Activated CD8-positive, alpha-beta memory T cell treated with anti-CD3 and anti-CD28 coated beads, Interleukin-2, amount 10 ng/mL, durations not matched to agents 7 days and 5 days (primary cell): ENCODE data around the gene ITGAV. TPM values are rescaled to one million over a fixed set of nuclear protein-coding genes. Genes with fewer than 3 reads are reported as not detected.
A peak's percentile ranks its signal among the peaks of the same experiment; 100 is the strongest.

ENCODE experiments used
- ATAC-seq: fragments of 150-1000 bp; cut with Tn5 transposase; one replicate; pipeline ENCODE4 v1.10.0; 2021; ENCODE audit warnings: moderate library complexity
- CTCF ChIA-PET: fragments of 350-600 bp; sonication (Branson Sonifier 250); formaldehyde crosslinking; loops from one replicate; lab custom pipeline; 2021; ENCODE audit warnings: antibody characterized with exemption; lab: Charles Lee
- DNase-seq: peaks from one replicate; pipeline ENCODE4 v3.0.0-alpha.2; 2020
- H3K27ac Mint-ChIP-seq: one replicate; pipeline ENCODE4 v1.8.0; 2021; ENCODE audit warnings: mild to moderate bottlenecking, mixed read lengths
- H3K27me3 Mint-ChIP-seq: one replicate; pipeline ENCODE4 v1.8.0; 2021; ENCODE audit warnings: mixed read lengths
- H3K36me3 Mint-ChIP-seq: one replicate; pipeline ENCODE4 v1.8.0; 2021; ENCODE audit warnings: mild to moderate bottlenecking, mixed read lengths
- H3K4me1 Mint-ChIP-seq: one replicate; pipeline ENCODE4 v1.8.0; 2021; ENCODE audit warnings: mixed read lengths
- H3K4me3 Mint-ChIP-seq: one replicate; pipeline ENCODE4 v1.8.0; 2021; ENCODE audit warnings: mild to moderate bottlenecking, moderate library complexity, mixed read lengths
- H3K9me3 Mint-ChIP-seq: one replicate; pipeline ENCODE4 v1.8.0; 2022; ENCODE audit warnings: low read depth, mixed read lengths
- total RNA-seq, 2 experiments: library from RNA; stranded (reverse); gene quantifications; one replicate each; pipeline ENCODE4 v1.2.3, GENCODE V29; 2021

The ITGAV gene
- total RNA-seq, 2 experiments from 2014 or later = 10.5 to 13.6 TPM

- H3K9me3 Mint-ChIP-seq = no peaks in the 10 kb centered on the region
- H3K4me1 Mint-ChIP-seq = peaks cover 9% of the 10 kb centered on the region
- H3K4me3 Mint-ChIP-seq = no peak overlapping the region
- H3K27me3 Mint-ChIP-seq = no peaks in the 10 kb centered on the region
- ATAC-seq = no peak
- peaks cover 2% of the 10 kb centered on the region for H3K36me3 Mint-ChIP-seq
- DNase-seq = no peak
- CTCF ChIA-PET = interaction anchor here (1.0 kb wide), 1 partner anchor 7 kb away, joined by 3 read pairs; no protein-coding TSS in a partner anchor
- H3K27ac Mint-ChIP-seq = no peak overlapping the region
Observed at GRCh38 chr2:186634701-186635100, 44.8 kb downstream of the ITGAV start.

- H3K27ac Mint-ChIP-seq = no peak overlapping the region
- CTCF ChIA-PET = interaction anchor here (0.9 kb wide), 1 partner anchor 48 kb away, joined by 3 read pairs; the partner anchor contains the start of gene ITGAV
- ATAC-seq = no peak
Observed at GRCh38 chr2:186636800-186637496, 47.1 kb downstream of the ITGAV start.

GRCh38 chr2:186637497-186637800 lies 47.6 kb downstream of the ITGAV start:
- H3K36me3 Mint-ChIP-seq = peaks cover 8% of the 10 kb centered on the region
- H3K27ac Mint-ChIP-seq = no peak overlapping the region
- CTCF ChIA-PET = interaction anchor here (0.9 kb wide), 1 partner anchor 48 kb away, joined by 3 read pairs; the partner anchor contains the start of gene ITGAV
- no peaks in the 10 kb centered on the region for H3K9me3 Mint-ChIP-seq
- peaks cover 25% of the 10 kb centered on the region for H3K4me1 Mint-ChIP-seq
- ATAC-seq = no peak
- no peaks in the 10 kb centered on the region for H3K27me3 Mint-ChIP-seq
- no peak for DNase-seq
- H3K4me3 Mint-ChIP-seq = no peak overlapping the region

More at GRCh38 chr2:186636800-186637496, 47.1 kb downstream of the ITGAV start:
- Mint-ChIP-seq H3K4me3 (no peak overlapping the region), H3K27me3 (no peaks in the 10 kb centered on the region), H3K4me1 (peaks cover 25% of the 10 kb centered on the region), H3K36me3 (peaks cover 8% of the 10 kb centered on the region), H3K9me3 (no peaks in the 10 kb centered on the region)
- DNase-seq = no peak

- peak overlapping the region; percentile 22 for H3K27ac Mint-ChIP-seq
- CTCF ChIA-PET = interaction anchor here (1.0 to 4.7 kb wide), 2 partner anchors 11 to 136 kb away, joined by 4 to 72 read pairs; no protein-coding TSS in a partner anchor
- H3K4me1 Mint-ChIP-seq = peaks cover 25% of the 10 kb centered on the region
- H3K9me3 Mint-ChIP-seq = no peaks in the 10 kb centered on the region
- ATAC-seq = no peak
- no peaks in the 10 kb centered on the region for H3K27me3 Mint-ChIP-seq
- no peak overlapping the region for H3K4me3 Mint-ChIP-seq
- peaks cover 8% of the 10 kb centered on the region for H3K36me3 Mint-ChIP-seq
- no peak for DNase-seq
Observed at GRCh38 chr2:186639939-186640338, 50.1 kb downstream of the ITGAV start.

DNA sequence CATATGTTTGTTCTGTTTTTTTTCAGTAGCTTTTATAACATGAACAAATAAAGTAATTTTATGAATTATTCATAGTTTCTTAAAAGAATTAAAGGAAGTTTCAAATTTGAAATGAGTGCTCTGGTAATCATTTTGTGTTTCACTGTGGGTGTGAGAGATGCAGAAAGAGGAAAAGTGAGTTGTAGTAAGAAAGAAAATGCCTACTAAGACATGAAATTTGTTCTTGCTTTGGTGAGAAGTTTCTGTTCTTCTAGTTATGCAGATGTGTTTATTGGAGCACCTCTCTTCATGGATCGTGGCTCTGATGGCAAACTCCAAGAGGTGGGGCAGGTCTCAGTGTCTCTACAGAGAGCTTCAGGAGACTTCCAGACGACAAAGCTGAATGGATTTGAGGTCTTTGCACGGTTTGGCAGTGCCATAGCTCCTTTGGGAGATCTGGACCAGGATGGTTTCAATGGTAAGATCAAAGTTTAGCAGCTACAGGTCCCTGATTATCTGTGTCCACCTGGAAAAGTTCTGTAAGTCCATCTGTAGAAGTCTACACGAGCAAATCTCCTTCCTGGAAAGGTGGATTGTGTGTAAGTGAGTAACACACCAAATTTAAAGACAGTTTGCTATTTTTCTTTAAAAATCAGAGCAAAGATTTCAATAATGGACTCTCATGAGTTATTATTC lies 51.4 kb downstream of the ITGAV start:
- H3K27ac Mint-ChIP-seq = no peak overlapping the region
- H3K27me3 Mint-ChIP-seq = no peaks in the 10 kb centered on the region
- peaks cover 8% of the 10 kb centered on the region for H3K36me3 Mint-ChIP-seq
- CTCF ChIA-PET = interaction anchor here (0.9 to 4.7 kb wide), 17 partner anchors 7 to 181 kb away, joined by 3 to 72 read pairs (median 3); partner anchors contain the start of genes ITGAV and ZC3H15
- H3K4me3 Mint-ChIP-seq = no peak overlapping the region
- DNase-seq (no peak), ATAC-seq (no peak)
- no peaks in the 10 kb centered on the region for H3K9me3 Mint-ChIP-seq
- peaks cover 25% of the 10 kb centered on the region for H3K4me1 Mint-ChIP-seq

DNA sequence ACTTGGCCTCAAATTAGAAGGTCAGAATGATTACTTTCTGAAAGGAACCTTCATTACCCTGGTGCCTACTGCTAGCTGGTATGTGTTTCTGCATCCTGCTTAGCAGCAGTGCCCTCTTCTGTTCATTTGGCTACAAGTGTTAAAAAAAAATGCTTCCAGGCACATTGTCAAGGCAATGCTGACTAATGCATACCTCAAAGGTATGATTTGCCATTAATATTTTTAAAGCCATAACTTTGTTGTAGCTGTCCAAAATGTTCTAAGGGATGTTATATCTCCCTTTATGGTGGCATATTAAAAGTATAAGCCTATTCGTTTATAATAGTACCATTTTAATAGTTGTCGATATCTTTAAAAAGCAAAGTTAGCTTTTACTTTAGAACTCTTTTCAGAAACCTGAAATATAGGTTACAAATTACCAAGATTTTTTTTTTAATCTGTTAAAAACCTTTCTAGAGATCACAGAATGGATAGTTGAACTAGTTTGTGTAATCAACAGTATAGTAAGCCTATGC lies 52.0 kb downstream of the ITGAV start:
- CTCF ChIA-PET = interaction anchor here (0.9 to 4.7 kb wide), 17 partner anchors 8 to 181 kb away, joined by 3 to 72 read pairs (median 3); partner anchors contain the start of genes ITGAV and ZC3H15
- ATAC-seq (peak; percentile 86), DNase-seq (peak; percentile 51)
- H3K27me3 Mint-ChIP-seq = no peaks in the 10 kb centered on the region
- peaks cover 25% of the 10 kb centered on the region for H3K4me1 Mint-ChIP-seq
- peaks cover 8% of the 10 kb centered on the region for H3K36me3 Mint-ChIP-seq
- no peak overlapping the region for H3K4me3 Mint-ChIP-seq
- H3K27ac Mint-ChIP-seq = no peak overlapping the region
- H3K9me3 Mint-ChIP-seq = no peaks in the 10 kb centered on the region

GRCh38 chr2:186644791-186645190 lies 54.9 kb downstream of the ITGAV start:
- no peak for ATAC-seq
- Mint-ChIP-seq H3K4me1 (peaks cover 15% of the 10 kb centered on the region), H3K4me3 (no peak overlapping the region), H3K9me3 (no peaks in the 10 kb centered on the region), H3K36me3 (peaks cover 6% of the 10 kb centered on the region), H3K27me3 (no peaks in the 10 kb centered on the region), H3K27ac (no peak overlapping the region)
- no peak for DNase-seq
- CTCF ChIA-PET = interaction anchor here (1.6 kb wide), 1 partner anchor 140 kb away, joined by 5 read pairs; no protein-coding TSS in a partner anchor

- H3K9me3 Mint-ChIP-seq = no peaks in the 10 kb centered on the region
Observed at GRCh38 chr2:186645999-186646398, 56.1 kb downstream of the ITGAV start.

GRCh38 chr2:186648130-186648529 lies 58.3 kb downstream of the ITGAV start:
- H3K36me3 Mint-ChIP-seq = no peaks in the 10 kb centered on the region
- no peaks in the 10 kb centered on the region for H3K9me3 Mint-ChIP-seq
- H3K27me3 Mint-ChIP-seq = no peaks in the 10 kb centered on the region
- ATAC-seq (no peak), DNase-seq (no peak)
- no peak overlapping the region for H3K27ac Mint-ChIP-seq
- no peaks in the 10 kb centered on the region for H3K4me1 Mint-ChIP-seq
- no peak overlapping the region for H3K4me3 Mint-ChIP-seq
- CTCF ChIA-PET = no interaction called here

More at GRCh38 chr2:186645999-186646398, 56.1 kb downstream of the ITGAV start:
- peak overlapping the region; percentile 32 for H3K27ac Mint-ChIP-seq
- DNase-seq = no peak
- no peaks in the 10 kb centered on the region for H3K36me3 Mint-ChIP-seq
- peaks cover 7% of the 10 kb centered on the region for H3K4me1 Mint-ChIP-seq
- H3K4me3 Mint-ChIP-seq = no peak overlapping the region
- ATAC-seq = no peak
- no peaks in the 10 kb centered on the region for H3K27me3 Mint-ChIP-seq
- CTCF ChIA-PET = interaction anchor here (1.6 kb wide), 1 partner anchor 141 kb away, joined by 5 read pairs; no protein-coding TSS in a partner anchor

DNA sequence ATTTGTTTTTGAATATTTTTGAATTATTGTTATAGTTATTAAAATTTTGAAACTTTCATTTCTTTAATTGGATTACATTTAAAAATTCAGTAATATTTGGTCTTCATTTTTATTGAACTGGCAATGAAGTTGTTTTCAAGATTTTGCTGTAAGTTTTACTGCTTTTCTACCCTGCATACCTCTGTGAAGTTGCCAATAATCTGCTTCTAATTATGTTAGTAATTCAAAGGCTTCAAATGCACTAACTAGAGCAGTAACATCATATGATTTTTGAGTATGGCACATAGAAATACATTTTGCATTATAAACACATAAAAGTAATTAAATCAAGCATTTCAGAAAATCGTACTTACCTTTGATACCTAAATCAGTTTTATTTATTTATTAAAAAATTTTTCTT lies 63.7 kb downstream of the ITGAV start:
- H3K36me3 Mint-ChIP-seq = peaks cover 15% of the 10 kb centered on the region
- CTCF ChIA-PET = no interaction called here
- no peaks in the 10 kb centered on the region for H3K4me1 Mint-ChIP-seq
- ATAC-seq (no peak), DNase-seq (no peak)
- no peak overlapping the region for H3K27ac Mint-ChIP-seq
- no peaks in the 10 kb centered on the region for H3K9me3 Mint-ChIP-seq
- H3K4me3 Mint-ChIP-seq = no peak overlapping the region
- no peaks in the 10 kb centered on the region for H3K27me3 Mint-ChIP-seq

DNA sequence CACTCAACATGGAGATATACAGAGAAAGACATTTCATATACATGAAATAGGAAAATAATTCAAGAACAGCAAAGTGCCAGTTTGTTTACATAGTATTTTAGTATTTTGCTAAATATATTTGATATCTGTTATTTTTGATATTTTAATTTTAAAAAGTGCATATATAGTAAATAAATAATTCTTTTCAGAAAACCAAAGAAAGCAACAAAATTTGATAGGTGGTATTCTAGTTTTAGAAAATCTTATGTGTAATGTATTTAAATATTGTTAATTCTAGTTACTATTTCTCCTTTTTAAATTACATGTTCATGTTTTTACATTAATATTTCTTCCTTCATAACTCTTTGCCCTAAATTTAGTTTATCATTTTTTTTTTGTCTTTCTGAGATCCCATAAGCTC lies 69.5 kb downstream of the ITGAV start:
- H3K4me3 Mint-ChIP-seq = no peak overlapping the region
- H3K9me3 Mint-ChIP-seq = no peaks in the 10 kb centered on the region
- no peaks in the 10 kb centered on the region for H3K27me3 Mint-ChIP-seq
- H3K27ac Mint-ChIP-seq = no peak overlapping the region
- ATAC-seq (no peak), DNase-seq (no peak)
- no peaks in the 10 kb centered on the region for H3K4me1 Mint-ChIP-seq
- peaks cover 16% of the 10 kb centered on the region for H3K36me3 Mint-ChIP-seq
- CTCF ChIA-PET = no interaction called here

DNA sequence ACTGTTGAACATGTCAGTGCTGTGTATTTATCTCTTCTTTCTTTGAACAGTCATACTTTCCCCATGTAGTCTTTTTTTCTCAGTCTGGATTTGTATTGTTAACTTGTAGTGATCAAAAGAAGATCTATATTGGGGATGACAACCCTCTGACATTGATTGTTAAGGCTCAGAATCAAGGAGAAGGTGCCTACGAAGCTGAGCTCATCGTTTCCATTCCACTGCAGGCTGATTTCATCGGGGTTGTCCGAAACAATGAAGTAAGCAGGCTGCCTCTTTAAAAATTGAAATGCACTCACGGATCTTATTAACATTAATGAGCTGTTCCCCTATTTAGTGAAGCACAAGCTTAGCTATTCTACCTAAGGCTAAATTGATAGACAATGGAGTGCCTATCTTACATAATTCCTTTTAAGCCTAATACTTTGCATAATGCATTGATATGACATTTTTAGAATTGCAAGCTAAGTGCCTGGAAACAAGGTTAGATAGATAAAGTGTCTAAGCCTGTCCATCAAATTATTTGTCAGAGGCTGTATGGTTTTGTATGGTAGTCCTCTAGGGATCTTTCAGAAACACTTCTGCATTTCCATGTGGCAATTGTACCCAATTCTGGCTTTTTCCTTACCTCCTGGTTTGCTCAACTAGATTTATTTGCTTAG lies 74.7 kb downstream of the ITGAV start:
- no peaks in the 10 kb centered on the region for H3K4me1 Mint-ChIP-seq
- no peak for DNase-seq
- no peaks in the 10 kb centered on the region for H3K9me3 Mint-ChIP-seq
- no peak for ATAC-seq
- no peak overlapping the region for H3K4me3 Mint-ChIP-seq
- H3K27me3 Mint-ChIP-seq = no peaks in the 10 kb centered on the region
- H3K36me3 Mint-ChIP-seq = peaks cover 17% of the 10 kb centered on the region
- no peak overlapping the region for H3K27ac Mint-ChIP-seq
- CTCF ChIA-PET = no interaction called here

DNA sequence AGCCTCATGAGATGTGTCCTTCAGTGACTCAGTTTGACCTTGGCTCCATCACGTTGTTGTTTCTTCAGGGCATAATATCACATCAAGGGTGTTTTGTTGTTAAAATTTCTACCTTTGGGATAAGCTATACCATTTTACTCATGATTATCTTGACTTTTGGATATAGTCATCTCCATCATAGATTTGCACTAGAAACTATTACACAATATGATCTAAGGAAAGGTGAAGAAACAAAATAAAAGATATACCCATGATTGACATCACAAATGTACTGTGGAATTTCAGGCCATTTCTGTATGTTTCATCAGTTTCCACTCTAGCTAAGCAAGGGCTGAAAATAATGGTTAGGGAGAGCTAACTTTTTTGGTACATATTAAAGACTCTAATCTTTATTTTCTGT lies 79.3 kb downstream of the ITGAV start:
- Mint-ChIP-seq H3K4me1 (no peaks in the 10 kb centered on the region), H3K9me3 (peaks cover 5% of the 10 kb centered on the region), H3K27ac (no peak overlapping the region), H3K4me3 (no peak overlapping the region), H3K36me3 (peaks cover 55% of the 10 kb centered on the region), H3K27me3 (no peaks in the 10 kb centered on the region)
- DNase-seq (no peak), ATAC-seq (no peak)
- CTCF ChIA-PET = no interaction called here
